NT2/D1 (cell line): ENCODE results near the gene SREK1.
"Not testable (repeated sequence)": the region's sequence is repeated elsewhere in the genome, so short reads cannot be mapped to it uniquely, and the experiment has no call there.

ENCODE experiments used
- DNase-seq: peaks from one replicate; pipeline ENCODE4 v3.0.0-alpha.2; 2011; ENCODE audit warnings: low read depth, low spot score
- H3K27me3 ChIP-seq: 2 replicates; pipeline ENCODE4 v1.6.0; 2011; ENCODE audit warnings: mild to moderate bottlenecking; ENCODE audit not compliant: insufficient read length, insufficient read depth
- H3K36me3 ChIP-seq: 2 replicates; pipeline ENCODE4 v1.6.1; 2011; ENCODE audit warnings: mild to moderate bottlenecking, low read length, mixed read lengths; ENCODE audit not compliant: insufficient read depth, insufficient read length
- H3K4me1 ChIP-seq: 2 replicates; pipeline ENCODE4 v1.5.1; 2011; ENCODE audit not compliant: insufficient read depth, insufficient read length
- H3K4me3 ChIP-seq: 2 replicates; pipeline ENCODE4 v1.5.1; 2011; ENCODE audit warnings: low read depth; ENCODE audit not compliant: insufficient read length
- H3K9ac ChIP-seq: 2 replicates; pipeline ENCODE4 v1.6.0; 2011; ENCODE audit warnings: low read depth; ENCODE audit not compliant: insufficient read length
- H3K9me3 ChIP-seq: 2 replicates; pipeline ENCODE4 v1.5.1; 2011; ENCODE audit warnings: mild to moderate bottlenecking, low read length; ENCODE audit not compliant: insufficient read depth
- SUZ12 ChIP-seq: IDR thresholded peaks from 2 replicates; pipeline ENCODE4 v1.6.1; 2011; ENCODE audit not compliant: insufficient read length, insufficient read depth; ENCODE audit errors: extremely low read depth
- YY1 ChIP-seq: IDR thresholded peaks from 2 replicates; pipeline ENCODE4 v1.6.1; 2011; ENCODE audit not compliant: insufficient read length, insufficient read depth
- ZNF274 ChIP-seq: IDR thresholded peaks from 2 replicates; pipeline ENCODE4 v1.6.1; 2011; ENCODE audit warnings: mild to moderate bottlenecking, low read depth, low read length

The SREK1 gene

DNA sequence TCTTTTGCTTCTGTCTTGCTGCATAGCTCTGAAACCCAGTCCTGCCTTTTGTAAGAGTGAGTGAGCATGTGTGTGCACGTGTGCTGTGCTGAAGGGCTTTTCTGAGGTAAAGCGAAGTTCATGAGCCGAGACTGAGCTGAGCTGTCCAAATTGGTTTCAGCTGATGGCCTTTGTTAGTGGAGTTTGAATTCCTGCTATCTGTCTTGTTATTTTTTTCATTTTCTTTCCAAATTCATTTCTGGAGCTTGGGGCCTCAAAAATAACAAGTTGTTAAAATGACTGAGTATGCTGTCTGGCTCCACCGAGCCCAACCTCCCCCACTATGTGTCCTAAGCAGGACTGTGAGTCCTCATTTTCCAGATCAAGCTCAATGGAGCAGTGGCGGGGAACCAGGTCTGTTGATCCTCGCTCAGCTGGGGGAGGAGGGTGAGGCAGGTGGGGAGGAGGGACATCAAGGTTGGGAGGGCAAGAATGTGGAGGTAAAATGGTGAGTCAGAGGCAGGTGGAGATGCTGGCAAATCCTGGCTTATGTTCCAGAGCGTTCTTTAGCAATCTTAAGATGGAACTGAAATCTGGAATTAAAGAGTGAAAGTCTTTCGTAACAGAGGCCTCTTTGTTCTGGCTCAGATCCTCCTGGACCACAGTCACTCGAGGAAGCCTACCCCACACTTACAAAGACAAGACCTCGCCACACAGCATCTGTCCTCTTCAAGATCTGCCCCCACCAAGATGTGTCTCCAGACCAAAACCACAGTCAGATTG, 63.9 kb downstream of the SREK1 start:
- H3K36me3 ChIP-seq: no peaks in the 10 kb centered on the region
- no peak overlapping the region for H3K4me3 ChIP-seq
- no peaks in the 10 kb centered on the region for H3K9me3 ChIP-seq
- no peak overlapping the region for H3K9ac ChIP-seq
- H3K27me3 ChIP-seq: no peaks in the 10 kb centered on the region
- DNase-seq: no peak
- TF ChIP-seq ZNF274: no peak
- TF ChIP-seq SUZ12: no peak
- no peak for TF ChIP-seq YY1
- no peaks in the 10 kb centered on the region for H3K4me1 ChIP-seq

- Histone ChIP-seq H3K9me3 (no peaks in the 10 kb centered on the region), H3K4me1 (no peaks in the 10 kb centered on the region), H3K36me3 (no peaks in the 10 kb centered on the region), H3K4me3 (no peak overlapping the region), H3K9ac (no peak overlapping the region), H3K27me3 (no peaks in the 10 kb centered on the region)
- DNase-seq: no peak
- TF ChIP-seq YY1 (no peak), ZNF274 (no peak), SUZ12 (no peak)
Observed at GRCh38 chr5:66209350-66209749, 65.2 kb downstream of the SREK1 start.

DNA sequence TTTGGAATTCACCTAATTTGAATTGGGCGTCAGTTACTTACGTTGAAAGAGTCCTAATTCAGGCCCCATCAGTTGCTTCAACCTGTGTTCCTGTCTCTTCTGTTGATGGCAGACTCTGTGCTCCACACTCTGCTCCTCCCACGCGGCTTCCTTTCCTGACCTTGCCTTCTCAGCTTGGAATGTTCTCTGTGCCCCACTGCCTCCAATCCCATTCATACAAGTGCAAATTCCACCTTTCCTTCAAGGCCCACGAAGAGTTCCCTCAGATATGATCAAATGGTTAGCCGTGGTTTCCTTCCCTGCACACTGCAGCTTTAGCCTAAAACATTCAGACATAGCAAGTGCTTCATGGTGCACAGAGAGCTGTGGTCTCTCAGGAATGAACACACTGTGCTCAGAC, 65.7 kb downstream of the SREK1 start:
- no peaks in the 10 kb centered on the region for H3K36me3 ChIP-seq
- H3K4me1 ChIP-seq: no peaks in the 10 kb centered on the region
- H3K9me3 ChIP-seq: no peaks in the 10 kb centered on the region
- DNase-seq: no peak
- TF ChIP-seq ZNF274: no peak
- no peak for TF ChIP-seq SUZ12
- no peak for TF ChIP-seq YY1
- no peak overlapping the region for H3K9ac ChIP-seq
- H3K4me3 ChIP-seq: no peak overlapping the region
- no peaks in the 10 kb centered on the region for H3K27me3 ChIP-seq

- Histone ChIP-seq H3K27me3 (no peaks in the 10 kb centered on the region), H3K9ac (no peak overlapping the region), H3K4me3 (no peak overlapping the region), H3K4me1 (no peaks in the 10 kb centered on the region), H3K9me3 (no peaks in the 10 kb centered on the region), H3K36me3 (no peaks in the 10 kb centered on the region)
- TF ChIP-seq YY1: no peak
- no peak for TF ChIP-seq ZNF274
- no peak for TF ChIP-seq SUZ12
- no peak for DNase-seq
Observed at GRCh38 chr5:66213533-66213932, 69.4 kb downstream of the SREK1 start.

- H3K27me3 ChIP-seq: no peaks in the 10 kb centered on the region
- no peak overlapping the region for H3K4me3 ChIP-seq
- H3K9me3 ChIP-seq: 0 out of 2 replicates have a peak, but pooled peaks cover 4% of the 10 kb centered on the region
- no peak for TF ChIP-seq SUZ12
- TF ChIP-seq ZNF274: no peak
- no peak for TF ChIP-seq YY1
- DNase-seq: no peak
- no peak overlapping the region for H3K9ac ChIP-seq
- H3K36me3 ChIP-seq: no peaks in the 10 kb centered on the region
- H3K4me1 ChIP-seq: peaks cover 2% of the 10 kb centered on the region
Observed at GRCh38 chr5:66222455-66222854, 78.4 kb downstream of the SREK1 start.

DNA sequence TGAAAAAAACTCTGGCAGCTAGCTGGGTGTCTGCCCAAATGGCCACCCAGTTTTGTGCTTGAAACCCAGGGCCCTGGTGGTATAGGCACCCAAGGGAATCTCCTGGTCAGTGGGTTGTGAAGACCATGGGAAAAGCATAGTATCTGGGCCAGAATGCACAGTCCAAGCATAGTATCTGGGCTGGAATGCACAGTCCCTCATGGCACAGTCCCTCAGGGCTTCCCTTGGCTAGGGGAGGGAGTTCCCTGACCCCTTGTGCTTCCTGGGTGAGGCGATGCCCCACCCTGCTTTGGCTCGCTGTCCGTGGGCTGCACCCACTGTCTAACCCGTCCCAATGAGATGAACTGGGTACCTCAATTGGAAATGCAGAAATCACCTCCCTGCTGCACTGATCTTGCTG, 78.8 kb downstream of the SREK1 start:
- not testable (repeated sequence) for DNase-seq, H3K9ac ChIP-seq, H3K27me3 ChIP-seq, H3K4me3 ChIP-seq, H3K4me1 ChIP-seq, H3K9me3 ChIP-seq, H3K36me3 ChIP-seq

DNA sequence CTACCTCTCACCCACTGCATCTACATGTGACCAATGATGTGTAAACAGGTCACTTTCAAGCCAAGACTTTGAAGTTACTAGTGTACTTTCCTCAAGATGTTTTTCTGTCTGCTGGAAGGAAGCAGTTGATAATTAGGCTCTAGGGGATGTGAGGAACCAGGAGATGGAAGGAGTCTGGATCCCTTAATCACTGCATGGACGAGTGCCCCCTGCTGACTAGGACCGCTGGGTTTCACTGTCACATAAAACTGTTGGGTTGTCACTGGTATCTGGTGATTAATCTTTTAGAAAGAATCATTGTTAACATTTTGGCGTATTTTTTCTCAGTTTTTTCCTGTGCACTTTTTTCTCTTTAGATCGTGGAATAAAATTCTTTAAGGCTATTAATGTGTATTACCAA, 79.5 kb downstream of the SREK1 start:
- H3K36me3 ChIP-seq: no peaks in the 10 kb centered on the region
- H3K9ac ChIP-seq: no peak overlapping the region
- 0 out of 2 replicates have a peak, but pooled peaks cover 4% of the 10 kb centered on the region for H3K9me3 ChIP-seq
- H3K4me3 ChIP-seq: no peak overlapping the region
- no peak for DNase-seq
- H3K27me3 ChIP-seq: no peaks in the 10 kb centered on the region
- H3K4me1 ChIP-seq: peaks cover 2% of the 10 kb centered on the region
- TF ChIP-seq ZNF274 (no peak), SUZ12 (no peak), YY1 (no peak)

GRCh38 chr5:66224274-66224673, 80.2 kb downstream of the SREK1 start:
- peaks cover 2% of the 10 kb centered on the region for H3K4me1 ChIP-seq
- TF ChIP-seq ZNF274 (no peak), YY1 (no peak)
- H3K4me3 ChIP-seq: no peak overlapping the region
- no peaks in the 10 kb centered on the region for H3K27me3 ChIP-seq
- no peak for DNase-seq
- H3K36me3 ChIP-seq: no peaks in the 10 kb centered on the region
- H3K9me3 ChIP-seq: 0 out of 2 replicates have a peak, but pooled peaks cover 4% of the 10 kb centered on the region
- H3K9ac ChIP-seq: no peak overlapping the region
